ENCODE measurements around the gene STAT6. TPM values are rescaled to one million over a fixed set of nuclear protein-coding genes. Genes with fewer than 3 reads are reported as not detected.
"Not testable (repeated sequence)": the region's sequence is repeated elsewhere in the genome, so short reads cannot be mapped to it uniquely, and the experiment has no call there.

STAT6 gene
- total and polyA plus RNA-seq, 5 donors = 57.6 to 89.6 (median 82.8) TPM

GRCh38 chr12:57079821-57080220 is 31.3 kb downstream of the STAT6 start:
- Histone ChIP-seq H3K4me3 (ENCODE audit: low read length) (no peak overlapping the region), H3K27ac (ENCODE audit: low read length) (no peak overlapping the region), H3K9me3 (ENCODE audit: control insufficient read depth, low read length) (no peaks in the 10 kb centered on the region), H3K27me3 (ENCODE audit: control insufficient read depth, insufficient read depth) (no peaks in the 10 kb centered on the region), H3K4me1 (ENCODE audit: control insufficient read depth, insufficient read depth, low read length) (no peaks in the 10 kb centered on the region)
- intact Hi-C loops (cut with DNase I) = loop anchor here in 1 of 4 donors (10.0 kb wide), 1 partner anchor 95 kb away; no protein-coding TSS in a partner anchor
- DNase-seq (no peak), ATAC-seq (no peak)
- 64% methylated on average over 1 of the region's 1 CpG for WGBS

- WGBS = under 1% methylated on average over 39 of the region's 39 CpGs
- H3K9me3 ChIP-seq (ENCODE audit: control insufficient read depth, low read length) = no peaks in the 10 kb centered on the region
- ATAC-seq = peak; percentile 100
- intact Hi-C loops (cut with DNase I) = loop anchor here in 1 of 4 donors (10.0 kb wide), 1 partner anchor 96 kb away; no protein-coding TSS in a partner anchor
- H3K27ac ChIP-seq (ENCODE audit: low read length) = peak within 1 kb of the TSS; percentile 53
- no peaks in the 10 kb centered on the region for H3K27me3 ChIP-seq (ENCODE audit: control insufficient read depth, insufficient read depth)
- no peaks in the 10 kb centered on the region for H3K4me1 ChIP-seq (ENCODE audit: control insufficient read depth, insufficient read depth, low read length)
- peak within 1 kb of the TSS; percentile 62 for H3K4me3 ChIP-seq (ENCODE audit: low read length)
- DNase-seq = peak; percentile 95 to 97 (median 97)
Observed at GRCh38 chr12:57078519-57079404, 32.4 kb downstream of the STAT6 start, which contains the start of gene NEMP1. TSS of gene NEMP1 (minus strand) at chr12:57078791. CDS start at chr12:57078745, 46 bp downstream.

- H3K4me1 ChIP-seq (ENCODE audit: control insufficient read depth, insufficient read depth, low read length); H3K9me3 ChIP-seq (ENCODE audit: control insufficient read depth, low read length); H3K27ac ChIP-seq (ENCODE audit: low read length); H3K4me3 ChIP-seq (ENCODE audit: low read length); DNase-seq; H3K27me3 ChIP-seq (ENCODE audit: control insufficient read depth, insufficient read depth); ATAC-seq: not testable (repeated sequence)
- intact Hi-C loops (cut with DNase I) = loop anchor here in 1 of 4 donors (10.0 kb wide), 1 partner anchor 101 kb away; no protein-coding TSS in a partner anchor
- 98% methylated on average over 6 of the region's 6 CpGs for WGBS
Observed at GRCh38 chr12:57073566-57074450, 37.4 kb downstream of the STAT6 start.

- DNase-seq (no peak), ATAC-seq (no peak)
- Histone ChIP-seq H3K4me3 (ENCODE audit: low read length) (no peak overlapping the region), H3K9me3 (ENCODE audit: control insufficient read depth, low read length) (no peaks in the 10 kb centered on the region), H3K4me1 (ENCODE audit: control insufficient read depth, insufficient read depth, low read length) (no peaks in the 10 kb centered on the region), H3K27ac (ENCODE audit: low read length) (no peak overlapping the region), H3K27me3 (ENCODE audit: control insufficient read depth, insufficient read depth) (no peaks in the 10 kb centered on the region)
- intact Hi-C loops (cut with DNase I) = loop anchor here in 1 of 4 donors (10.0 kb wide), 1 partner anchor 102 kb away; no protein-coding TSS in a partner anchor
- WGBS = 75% methylated on average over 2 of the region's 2 CpGs
Observed at GRCh38 chr12:57072661-57073060, 38.5 kb downstream of the STAT6 start.

GRCh38 chr12:57069523-57069922 is 41.6 kb downstream of the STAT6 start:
- Histone ChIP-seq H3K4me1 (ENCODE audit: control insufficient read depth, insufficient read depth, low read length) (no peaks in the 10 kb centered on the region), H3K4me3 (ENCODE audit: low read length) (no peak overlapping the region), H3K27ac (ENCODE audit: low read length) (peak overlapping the region; percentile 57), H3K27me3 (ENCODE audit: control insufficient read depth, insufficient read depth) (no peaks in the 10 kb centered on the region), H3K9me3 (ENCODE audit: control insufficient read depth, low read length) (no peaks in the 10 kb centered on the region)
- 25% methylated on average over 3 of the region's 3 CpGs for WGBS
- intact Hi-C loops (cut with DNase I) = loop anchor here (1.0 to 10.0 kb wide), 4 partner anchors 43 to 115 kb away; no protein-coding TSS in a partner anchor
- DNase-seq (peak in 2 of 3 donors; percentile 41 to 65), ATAC-seq (peak; percentile 92 to 93)

- no peak overlapping the region for H3K4me3 ChIP-seq (ENCODE audit: low read length)
- ATAC-seq = peak; percentile 13 to 40
- no peaks in the 10 kb centered on the region for H3K27me3 ChIP-seq (ENCODE audit: control insufficient read depth, insufficient read depth)
- no peak for DNase-seq
- H3K9me3 ChIP-seq (ENCODE audit: control insufficient read depth, low read length) = no peaks in the 10 kb centered on the region
- H3K27ac ChIP-seq (ENCODE audit: low read length) = no peak overlapping the region
- H3K4me1 ChIP-seq (ENCODE audit: control insufficient read depth, insufficient read depth, low read length) = no peaks in the 10 kb centered on the region
- intact Hi-C loops (cut with DNase I) = loop anchor here in 2 of 4 donors (5.0 to 10.0 kb wide), 2 partner anchors 116 to 119 kb away; no protein-coding TSS in a partner anchor
- 53% methylated on average over 2 of the region's 2 CpGs for WGBS
Observed at GRCh38 chr12:57066245-57066644, 44.9 kb downstream of the STAT6 start.

GRCh38 chr12:57063991-57064685 is 47.0 kb downstream of the STAT6 start:
- intact Hi-C loops (cut with DNase I) = loop anchor here in 2 of 4 donors (5.0 to 10.0 kb wide), 2 partner anchors 57 to 121 kb away; partner anchors contain the start of gene ZBTB39 (in 1 of the 2)
- WGBS = 64% methylated on average over 5 of the region's 5 CpGs
- Histone ChIP-seq H3K27me3 (ENCODE audit: control insufficient read depth, insufficient read depth) (no peaks in the 10 kb centered on the region), H3K9me3 (ENCODE audit: control insufficient read depth, low read length) (no peaks in the 10 kb centered on the region), H3K4me1 (ENCODE audit: control insufficient read depth, insufficient read depth, low read length) (no peaks in the 10 kb centered on the region), H3K4me3 (ENCODE audit: low read length) (no peak overlapping the region), H3K27ac (ENCODE audit: low read length) (no peak overlapping the region)
- DNase-seq (no peak), ATAC-seq (no peak)

GRCh38 chr12:57058454-57058853 is 52.7 kb downstream of the STAT6 start:
- Histone ChIP-seq H3K27ac (ENCODE audit: low read length) (no peak overlapping the region), H3K4me1 (ENCODE audit: control insufficient read depth, insufficient read depth, low read length) (no peaks in the 10 kb centered on the region), H3K27me3 (ENCODE audit: control insufficient read depth, insufficient read depth) (no peaks in the 10 kb centered on the region), H3K4me3 (ENCODE audit: low read length) (no peak overlapping the region), H3K9me3 (ENCODE audit: control insufficient read depth, low read length) (no peaks in the 10 kb centered on the region)
- intact Hi-C loops (cut with DNase I) = loop anchor here in 2 of 4 donors (5.0 kb wide), 2 partner anchors 46 to 296 kb away; partner anchors contain the start of gene HSD17B6 (in 1 of the 2)
- WGBS = 85% methylated on average over 1 of the region's 1 CpG
- no peak for ATAC-seq
- DNase-seq = no peak

GRCh38 chr12:57057067-57057751 is 54.0 kb downstream of the STAT6 start:
- DNase-seq (no peak), ATAC-seq (no peak)
- Histone ChIP-seq H3K27ac (ENCODE audit: low read length) (no peak overlapping the region), H3K9me3 (ENCODE audit: control insufficient read depth, low read length) (no peaks in the 10 kb centered on the region), H3K4me1 (ENCODE audit: control insufficient read depth, insufficient read depth, low read length) (no peaks in the 10 kb centered on the region), H3K4me3 (ENCODE audit: low read length) (no peak overlapping the region), H3K27me3 (ENCODE audit: control insufficient read depth, insufficient read depth) (no peaks in the 10 kb centered on the region)
- WGBS = 90% methylated on average over 6 of the region's 6 CpGs
- intact Hi-C loops (cut with DNase I) = loop anchor here in 2 of 4 donors (5.0 kb wide), 2 partner anchors 45 to 295 kb away; partner anchors contain the start of gene HSD17B6 (in 1 of the 2)

Measured in right cardiac atrium (tissue), 5 donors.